Subcutaneous abdominal adipose tissue (tissue), 5 donors: ENCODE data around the gene ZNF774.
"Not testable (repeated sequence)": the region's sequence is repeated elsewhere in the genome, so short reads cannot be mapped to it uniquely, and the experiment has no call there.

Experiments used
- H3K27ac ChIP-seq: one replicate; pipeline ENCODE4 v1.7.0; 2013; ENCODE audit warnings: low read depth, mild to moderate bottlenecking, inconsistent platforms, low read length, moderate library complexity
- H3K27me3 ChIP-seq, 5 donors: one replicate each; pipeline ENCODE4 v1.7.0; 2013; ENCODE audit warnings: low read length in 5 of 5, inconsistent platforms in 1 of 5; ENCODE audit not compliant: control insufficient read depth in 5 of 5, insufficient read depth in 4 of 5
- H3K36me3 ChIP-seq, 5 donors: one replicate each; pipeline ENCODE4 v1.7.0; 2013; ENCODE audit warnings: low read length in 5 of 5; ENCODE audit not compliant: control insufficient read depth in 5 of 5, insufficient read depth in 5 of 5
- H3K4me1 ChIP-seq, 5 donors: one replicate each; pipeline ENCODE4 v1.7.0; 2013; ENCODE audit warnings: low read length in 5 of 5, mild to moderate bottlenecking in 3 of 5, moderate library complexity in 1 of 5; ENCODE audit not compliant: control insufficient read depth in 5 of 5, insufficient read depth in 5 of 5
- H3K4me3 ChIP-seq, 5 donors: one replicate each; pipeline ENCODE4 v1.7.0; 2013; ENCODE audit warnings: low read length in 5 of 5, low read depth in 1 of 5
- H3K9ac ChIP-seq, 5 donors: one replicate each; pipeline ENCODE4 v1.7.0; 2013; ENCODE audit warnings: low read length in 5 of 5, mild to moderate bottlenecking in 4 of 5, moderate library complexity in 3 of 5
- H3K9me3 ChIP-seq, 5 donors: one replicate each; pipeline ENCODE4 v1.7.0; 2013; ENCODE audit warnings: low read length in 5 of 5; ENCODE audit not compliant: control insufficient read depth in 5 of 5
- donor health status: healthy.
- donor health status: healthy.
- donor health status: healthy.
- donor health status: healthy.
- donor health status: healthy.

The ZNF774 gene

DNA sequence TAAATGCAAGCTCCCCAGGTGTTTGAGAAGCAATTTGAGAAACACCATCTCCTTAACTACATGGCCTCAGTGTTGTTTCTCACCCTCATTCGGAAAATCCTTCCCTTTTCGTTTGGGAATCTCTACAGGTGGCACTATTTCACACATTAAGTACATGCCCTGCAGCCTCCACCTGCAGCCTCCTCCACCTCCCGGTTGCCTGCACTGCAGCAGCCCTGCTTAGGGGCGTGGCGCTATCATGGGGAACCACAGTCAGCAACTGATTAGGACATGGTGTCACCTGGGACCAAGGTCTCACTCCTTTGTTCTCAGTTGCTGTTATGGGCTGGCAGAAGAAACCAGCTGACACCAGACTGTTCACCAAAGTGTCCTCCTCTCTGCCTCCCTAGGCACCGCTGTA is 11.7 kb upstream of the ZNF774 start:
- H3K4me1 ChIP-seq = peaks cover 0 to 19% (median 8%) of the 10 kb centered on the region in 5 donors
- no peak overlapping the region for H3K9ac ChIP-seq
- H3K27me3 ChIP-seq = no peaks in the 10 kb centered on the region
- H3K27ac ChIP-seq = no peak overlapping the region
- no peaks in the 10 kb centered on the region for H3K36me3 ChIP-seq
- no peak overlapping the region for H3K4me3 ChIP-seq
- H3K9me3 ChIP-seq = no peaks in the 10 kb centered on the region

DNA sequence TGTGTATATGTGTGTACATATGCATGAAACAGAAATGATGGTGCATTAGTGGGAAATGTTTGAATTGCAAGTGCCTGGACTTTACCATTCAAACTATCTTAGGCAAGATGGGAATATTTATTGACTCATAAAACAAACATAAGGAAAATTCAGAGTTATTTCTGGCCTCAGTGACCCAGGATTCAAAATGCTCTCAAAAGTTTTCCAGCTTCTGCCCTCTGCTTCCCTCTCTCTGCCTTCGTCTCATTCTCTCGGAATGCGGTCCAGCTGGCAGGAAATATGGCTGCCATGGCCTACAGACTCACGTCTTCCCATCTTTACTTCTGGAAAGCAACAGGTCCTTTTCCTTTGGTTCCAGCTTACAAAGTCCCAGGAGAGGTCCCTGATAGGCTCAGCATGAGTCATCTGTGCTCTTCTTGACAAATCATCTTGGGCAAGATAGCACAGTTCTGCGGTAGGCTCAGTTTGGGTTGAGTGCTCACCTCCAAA is 8.7 kb upstream of the ZNF774 start:
- Histone ChIP-seq H3K27me3 (no peaks in the 10 kb centered on the region), H3K4me3 (no peak overlapping the region), H3K9ac (no peak overlapping the region), H3K36me3 (no peaks in the 10 kb centered on the region), H3K4me1 (peaks cover 0 to 15% (median 7%) of the 10 kb centered on the region in 5 donors), H3K9me3 (no peaks in the 10 kb centered on the region), H3K27ac (no peak overlapping the region)

DNA sequence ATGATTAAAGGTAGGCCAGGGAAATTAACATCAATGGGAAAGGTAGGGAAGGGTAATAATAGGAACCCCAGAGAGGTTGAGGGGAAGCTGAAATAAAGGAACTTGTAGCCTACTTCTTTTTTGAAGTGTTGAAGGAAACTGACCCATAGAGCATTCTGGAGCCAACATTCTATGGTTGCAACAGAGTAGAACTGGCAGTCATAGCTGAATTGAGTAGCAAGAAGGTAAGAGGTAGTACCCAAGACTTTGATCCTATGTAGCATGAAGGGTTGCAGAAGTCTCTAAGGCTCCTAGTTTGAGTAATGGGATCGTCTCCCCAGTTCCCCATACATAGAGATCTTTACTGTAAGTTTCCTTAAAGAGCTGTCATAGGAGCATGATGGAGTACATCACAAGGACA is 7.4 kb upstream of the ZNF774 start:
- Histone ChIP-seq H3K36me3 (no peaks in the 10 kb centered on the region), H3K27ac (no peak overlapping the region), H3K4me1 (peaks cover 0 to 15% (median 7%) of the 10 kb centered on the region in 5 donors), H3K9ac (no peak overlapping the region), H3K27me3 (no peaks in the 10 kb centered on the region), H3K9me3 (no peaks in the 10 kb centered on the region), H3K4me3 (no peak overlapping the region)

DNA sequence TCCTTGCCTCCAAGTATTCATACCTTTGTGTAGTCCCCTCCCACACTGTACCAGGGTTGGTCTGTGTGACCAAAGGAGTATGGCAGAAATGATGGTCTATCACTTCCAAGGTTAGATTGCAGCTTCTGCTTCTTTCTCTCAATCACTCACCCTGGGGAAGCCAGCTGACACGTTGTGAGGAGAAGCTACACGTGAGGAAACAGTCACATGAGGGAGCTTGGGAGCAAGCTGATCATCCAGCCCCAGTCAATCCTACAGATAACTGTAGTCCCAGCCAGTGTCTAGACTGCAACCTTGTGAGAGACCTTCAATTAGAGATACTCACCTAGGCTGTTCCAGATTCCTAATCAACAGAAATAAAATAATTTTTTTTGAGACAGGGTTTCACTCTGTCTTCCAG is 6.2 kb upstream of the ZNF774 start:
- Histone ChIP-seq H3K27me3 (no peaks in the 10 kb centered on the region), H3K9me3 (no peaks in the 10 kb centered on the region), H3K9ac (no peak overlapping the region), H3K36me3 (no peaks in the 10 kb centered on the region), H3K27ac (no peak overlapping the region), H3K4me1 (peaks cover 0 to 15% (median 7%) of the 10 kb centered on the region in 5 donors), H3K4me3 (no peak overlapping the region)

DNA sequence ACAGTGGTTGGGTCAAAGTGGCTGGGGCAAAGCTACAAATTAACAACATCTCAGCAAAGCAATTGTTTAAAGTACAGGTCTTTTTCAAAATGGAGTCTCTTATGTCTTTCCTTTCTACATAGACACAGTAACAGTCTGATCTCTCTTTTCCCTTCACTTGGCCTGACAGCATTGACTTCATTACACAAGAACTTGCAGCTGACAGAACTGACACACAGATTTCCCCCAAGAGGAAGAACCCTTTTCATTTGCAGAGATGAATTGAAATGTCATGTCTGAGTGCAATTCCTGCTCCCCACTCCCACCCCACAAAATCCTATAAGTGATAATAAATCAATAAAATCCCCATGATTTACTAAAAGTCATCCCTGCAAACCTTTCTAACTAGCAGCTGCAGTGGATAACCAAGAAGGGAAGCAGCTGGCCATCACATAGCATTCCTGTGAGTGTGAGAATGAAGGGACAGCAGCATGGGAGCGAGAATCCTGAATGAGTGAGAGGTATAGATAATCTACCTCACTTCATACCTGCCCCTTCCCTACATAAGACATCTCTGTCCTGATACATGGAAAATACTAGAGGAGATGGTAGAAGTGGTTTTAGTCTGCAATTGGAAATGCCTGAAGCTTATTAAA is 4.5 kb upstream of the ZNF774 start:
- not testable (repeated sequence) for H3K36me3 ChIP-seq, H3K9me3 ChIP-seq, H3K27ac ChIP-seq, H3K4me3 ChIP-seq, H3K9ac ChIP-seq, H3K27me3 ChIP-seq
- H3K4me1 ChIP-seq = peaks cover 0 to 19% (median 12%) of the 10 kb centered on the region in 5 donors

DNA sequence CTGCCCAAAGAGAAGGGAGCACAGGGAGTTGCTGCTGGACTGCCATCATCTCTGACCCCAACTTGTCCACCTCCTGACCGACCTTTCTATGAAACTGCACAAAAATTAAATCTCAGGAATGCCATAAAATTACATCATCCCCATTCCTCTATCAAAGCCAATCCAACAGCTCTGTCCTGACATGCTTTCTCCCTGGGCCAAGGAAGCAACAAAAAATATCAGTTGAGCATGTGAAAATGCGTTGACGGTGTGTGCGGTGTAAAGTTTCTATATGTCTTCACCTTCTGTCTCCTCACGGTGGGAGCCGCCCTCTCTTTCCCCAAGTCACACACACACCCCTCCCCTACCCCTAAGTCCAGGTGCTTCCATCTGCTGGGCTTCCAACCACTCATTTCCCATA is 3.6 kb upstream of the ZNF774 start:
- no peak overlapping the region for H3K4me3 ChIP-seq
- H3K4me1 ChIP-seq = peaks cover 0 to 16% (median 11%) of the 10 kb centered on the region in 5 donors
- no peaks in the 10 kb centered on the region for H3K27me3 ChIP-seq
- H3K27ac ChIP-seq = no peak overlapping the region
- H3K9ac ChIP-seq = no peak overlapping the region
- H3K36me3 ChIP-seq = no peaks in the 10 kb centered on the region
- no peaks in the 10 kb centered on the region for H3K9me3 ChIP-seq

DNA sequence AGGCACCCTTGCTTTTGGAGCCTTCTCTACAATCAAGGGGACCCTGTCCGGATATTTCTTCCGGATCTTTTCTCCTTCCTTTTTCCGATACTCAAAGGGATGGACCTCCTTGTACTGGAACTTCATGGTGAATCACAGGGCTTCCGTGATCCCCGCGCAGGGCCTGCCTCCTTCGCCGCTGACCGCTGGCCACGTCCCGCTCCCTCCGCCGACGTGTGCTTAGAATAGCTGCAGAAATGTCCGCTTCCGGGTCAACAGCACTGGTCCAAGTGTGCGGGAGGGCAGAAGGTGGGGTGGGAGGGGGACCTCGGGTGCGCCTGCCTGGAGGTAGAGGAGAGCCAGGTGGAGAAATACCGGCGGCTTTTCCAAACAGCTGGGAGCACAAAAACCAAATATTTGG is 3.0 kb upstream of the ZNF774 start:
- H3K4me3 ChIP-seq = no peak overlapping the region

DNA sequence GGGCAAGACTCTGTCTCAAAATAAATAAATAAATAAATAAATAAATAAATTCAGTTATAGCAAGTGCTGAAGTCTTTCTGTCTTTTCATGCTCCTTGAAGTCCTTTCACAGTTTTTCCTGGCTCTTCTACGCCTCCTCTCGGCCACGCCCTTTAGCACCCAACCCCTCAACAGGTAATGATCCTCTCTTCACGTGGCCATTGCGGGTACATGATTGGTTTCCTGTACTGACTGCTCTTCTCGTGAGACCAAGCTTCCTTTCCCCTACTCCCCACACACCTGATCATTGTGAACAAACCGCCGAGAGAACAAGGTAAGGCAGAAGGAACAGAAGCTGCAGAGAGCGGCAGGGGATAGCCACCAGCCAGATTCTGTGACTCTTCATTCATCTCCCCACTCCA is 2.3 kb upstream of the ZNF774 start:
- Histone ChIP-seq H3K4me3 (no peak overlapping the region), H3K9me3 (no peaks in the 10 kb centered on the region)

More for the DNA sequence above, 3.0 kb upstream of the ZNF774 start:
- H3K4me1 ChIP-seq = peaks cover 0 to 13% (median 11%) of the 10 kb centered on the region in 5 donors
- H3K9ac ChIP-seq = no peak overlapping the region
- H3K27me3 ChIP-seq = no peaks in the 10 kb centered on the region
- H3K27ac ChIP-seq = no peak overlapping the region
- no peaks in the 10 kb centered on the region for H3K36me3 ChIP-seq
- H3K9me3 ChIP-seq = no peaks in the 10 kb centered on the region

DNA sequence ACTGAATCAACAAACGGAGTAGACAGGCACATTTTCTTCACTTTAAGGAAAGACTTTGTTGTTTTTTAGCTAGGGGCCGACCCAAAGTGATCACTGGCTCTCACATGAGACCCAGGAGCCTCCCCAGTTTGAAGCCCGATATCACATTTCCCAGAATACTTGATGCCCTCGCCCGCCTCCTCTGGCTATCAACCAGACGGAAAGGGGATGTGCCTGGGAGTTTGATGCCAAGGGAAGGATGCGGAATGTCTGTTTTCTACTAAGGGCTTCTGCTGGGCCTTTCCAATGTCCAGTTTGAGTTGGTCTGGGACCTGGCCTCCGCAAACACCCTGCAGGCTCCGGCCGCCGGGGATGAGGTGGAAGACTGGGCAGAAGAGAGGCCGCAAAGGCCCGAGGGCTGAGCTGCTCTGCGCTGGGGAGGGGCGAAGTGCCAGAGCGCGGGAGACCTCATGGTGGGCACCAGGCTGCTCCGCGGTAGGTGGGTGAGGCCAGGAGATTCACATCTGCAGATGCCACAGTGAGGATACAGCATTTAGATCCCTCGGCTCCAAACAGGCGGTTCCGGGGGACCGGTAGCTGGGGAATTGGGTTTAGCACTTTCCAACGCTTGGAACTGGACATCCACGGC is 491 bp upstream of the ZNF774 start:
- Histone ChIP-seq H3K9ac (peak overlapping the region in 3 of 5 donors; percentile 79 to 86 (median 86)), H3K36me3 (no peaks in the 10 kb centered on the region), H3K4me1 (peaks cover 0 to 13% (median 11%) of the 10 kb centered on the region in 5 donors), H3K27ac (no peak overlapping the region), H3K9me3 (no peaks in the 10 kb centered on the region), H3K27me3 (no peaks in the 10 kb centered on the region), H3K4me3 (peak overlapping the region; percentile 58 to 87 (median 86))

More for the DNA sequence above, 2.3 kb upstream of the ZNF774 start:
- Histone ChIP-seq H3K9ac (no peak overlapping the region), H3K27ac (no peak overlapping the region), H3K27me3 (no peaks in the 10 kb centered on the region), H3K36me3 (no peaks in the 10 kb centered on the region), H3K4me1 (peaks cover 0 to 13% (median 11%) of the 10 kb centered on the region in 5 donors)

DNA sequence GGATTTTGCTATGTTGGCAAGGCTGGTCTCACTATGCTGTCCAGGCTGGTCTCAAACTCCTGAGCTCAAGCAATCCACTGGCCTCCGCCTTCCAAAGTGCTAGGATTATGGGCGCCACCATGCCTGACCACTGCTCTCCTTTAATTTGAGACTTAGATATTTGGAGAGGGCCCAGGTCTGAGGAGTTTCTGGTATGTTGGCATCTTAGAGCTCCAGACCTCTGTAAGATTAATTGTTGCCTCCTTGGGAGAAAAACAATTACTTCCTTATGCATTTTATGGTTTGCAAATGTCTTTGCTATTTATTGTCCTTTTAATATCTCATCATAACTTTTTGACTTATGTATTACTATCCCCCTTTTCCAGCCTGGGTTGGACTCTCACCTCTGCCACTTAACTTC is 2.9 kb downstream of the ZNF774 start:
- H3K9me3 ChIP-seq = no peaks in the 10 kb centered on the region
- H3K36me3 ChIP-seq = no peaks in the 10 kb centered on the region
- no peak overlapping the region for H3K27ac ChIP-seq
- H3K4me3 ChIP-seq = no peak overlapping the region
- no peak overlapping the region for H3K9ac ChIP-seq
- H3K4me1 ChIP-seq = peaks cover under 1 to 13% (median 11%) of the 10 kb centered on the region in 5 donors
- H3K27me3 ChIP-seq = no peaks in the 10 kb centered on the region
